ENCODE results near the gene RPL37A. TPM values are rescaled to one million over a fixed set of nuclear protein-coding genes. Genes with fewer than 3 reads are reported as not detected.
A peak's percentile ranks its signal among the peaks of the same experiment; 100 is the strongest.
"Not testable (repeated sequence)": the region's sequence is repeated elsewhere in the genome, so short reads cannot be mapped to it uniquely, and the experiment has no call there.

The RPL37A gene
- total RNA-seq, 1 donor from 2014 or later, result 698 TPM

DNA sequence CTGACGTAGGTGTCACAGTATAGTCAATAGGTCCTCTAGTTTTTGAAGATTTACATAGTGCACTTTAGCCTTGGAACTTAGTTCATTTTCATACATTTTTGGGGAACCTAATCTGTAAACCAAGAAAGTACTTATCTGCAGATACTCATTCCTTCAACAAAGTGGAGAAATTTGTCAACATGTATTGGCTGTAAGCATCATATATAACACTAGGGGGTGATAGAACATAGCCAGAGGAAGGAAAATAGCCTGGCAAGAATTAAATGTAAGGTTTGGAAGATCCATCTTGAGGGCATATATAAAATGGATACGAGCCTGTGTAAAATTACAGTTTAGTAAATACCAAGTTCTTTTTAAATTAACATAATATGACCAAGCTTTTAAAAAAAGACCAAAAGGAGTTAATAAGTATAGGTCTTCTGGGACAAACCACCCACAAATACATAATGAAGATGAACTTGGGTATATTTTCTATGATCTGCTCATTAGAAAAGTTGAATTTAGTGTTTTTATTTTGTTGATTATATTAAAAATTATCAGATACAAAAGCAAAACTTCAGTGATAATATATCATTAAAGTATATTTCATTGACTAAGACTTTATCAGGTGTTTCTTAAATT lies 18.2 kb downstream of the RPL37A start:
- no peak for DNase-seq (ENCODE audit: low read depth)

DNA sequence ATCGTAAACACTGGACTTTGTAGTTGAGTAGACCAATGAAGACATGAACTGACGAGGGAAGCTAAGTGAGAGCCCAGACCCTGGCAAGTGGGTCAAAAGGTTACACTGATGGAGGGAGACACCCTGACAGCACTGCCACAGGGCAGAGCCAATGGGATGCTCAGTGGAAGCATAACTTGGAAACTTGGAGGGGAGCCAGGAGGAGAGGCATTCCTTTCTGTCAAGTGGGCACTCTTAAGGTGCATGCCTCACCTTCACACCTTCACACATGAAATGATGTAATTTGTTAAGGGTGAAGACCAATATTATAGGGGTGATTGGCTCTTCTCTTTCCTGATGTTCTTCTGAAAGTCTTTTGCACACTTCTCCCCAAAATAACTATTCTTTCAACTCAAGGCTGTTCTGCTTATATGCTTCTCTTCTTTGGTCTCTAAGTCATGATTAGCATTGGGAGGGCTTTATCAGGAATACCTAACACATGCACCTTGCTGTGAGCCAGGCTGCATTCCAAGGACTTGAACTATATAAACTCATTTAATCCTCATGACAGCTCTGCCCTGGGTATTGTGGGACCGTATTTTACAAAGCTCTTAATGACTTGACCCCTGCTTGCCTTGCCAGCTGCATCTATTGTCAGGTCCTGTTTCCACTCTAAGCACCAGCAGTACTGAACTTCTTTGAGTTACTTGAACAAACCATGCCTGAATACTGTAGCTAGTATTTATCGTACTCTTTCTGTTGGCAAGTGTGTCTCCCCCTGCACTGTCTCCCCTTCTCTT lies 19.0 kb downstream of the RPL37A start:
- DNase-seq (ENCODE audit: low read depth), result no peak

GRCh38 chr2:216518566-216519119 lies 20.0 kb downstream of the RPL37A start:
- DNase-seq (ENCODE audit: low read depth), result not testable (repeated sequence)

- peak; percentile 80 for DNase-seq (ENCODE audit: low read depth)
Observed at GRCh38 chr2:216519154-216519762, 20.6 kb downstream of the RPL37A start.

GRCh38 chr2:216520112-216520511 lies 21.5 kb downstream of the RPL37A start:
- no peak for DNase-seq (ENCODE audit: low read depth)

DNA sequence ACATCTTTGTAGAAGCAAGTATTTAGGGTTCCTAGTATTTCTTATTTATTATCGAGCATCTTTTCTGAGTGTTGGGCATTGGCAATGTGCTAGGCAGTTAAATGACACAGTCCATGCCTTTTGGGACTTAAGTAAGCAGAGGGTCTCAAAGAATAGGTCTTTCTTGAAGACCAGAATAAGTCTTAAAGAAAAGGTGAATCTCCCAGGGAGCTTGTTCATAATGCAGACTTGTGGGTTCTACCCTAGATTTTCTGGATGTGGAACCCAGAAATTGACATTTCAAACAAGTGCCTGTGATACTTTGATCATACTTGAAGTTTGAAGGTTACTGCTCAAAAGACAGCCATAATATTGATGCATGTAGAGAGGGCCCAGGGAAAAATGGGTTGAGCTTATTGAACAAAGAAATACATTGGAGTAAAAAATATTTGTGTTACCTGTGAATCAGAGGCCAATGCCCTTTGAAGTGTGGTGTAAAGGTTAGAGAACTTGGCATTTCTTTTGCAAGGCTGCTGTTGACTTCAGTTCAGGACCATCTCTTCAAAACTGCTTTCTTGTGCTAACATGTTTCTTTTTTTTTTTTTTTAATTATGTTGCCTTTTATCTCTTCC lies 24.4 kb downstream of the RPL37A start:
- DNase-seq (ENCODE audit: low read depth), result no peak

- no peak for DNase-seq (ENCODE audit: low read depth)
Observed at GRCh38 chr2:216525972-216526371, 27.3 kb downstream of the RPL37A start.

- no peak for DNase-seq (ENCODE audit: low read depth)
Observed at GRCh38 chr2:216526939-216527338, 28.3 kb downstream of the RPL37A start.

DNA sequence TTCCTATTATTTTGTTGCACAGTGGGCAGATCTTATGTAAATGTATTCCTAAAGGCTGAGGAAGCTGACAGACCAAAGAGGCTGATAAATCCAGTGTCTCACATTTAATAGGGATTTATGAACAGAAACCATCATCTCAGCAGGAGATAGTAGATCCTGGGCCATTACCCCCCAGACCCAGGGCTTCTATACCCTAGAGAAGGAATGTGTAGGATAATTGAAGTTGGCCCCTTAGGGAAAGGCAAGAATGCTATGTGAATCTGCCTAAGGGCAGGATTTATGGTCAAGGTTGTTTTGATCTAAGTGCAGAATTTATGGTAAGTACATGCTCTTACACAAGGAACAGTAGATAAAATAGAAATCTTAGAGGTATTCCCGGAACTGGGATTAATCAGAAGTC lies 29.0 kb downstream of the RPL37A start:
- no peak for DNase-seq (ENCODE audit: low read depth)

- DNase-seq (ENCODE audit: low read depth), result no peak
Observed at GRCh38 chr2:216532562-216532961, 33.9 kb downstream of the RPL37A start.

GRCh38 chr2:216533609-216534008 lies 35.0 kb downstream of the RPL37A start:
- no peak for DNase-seq (ENCODE audit: low read depth)

DNA sequence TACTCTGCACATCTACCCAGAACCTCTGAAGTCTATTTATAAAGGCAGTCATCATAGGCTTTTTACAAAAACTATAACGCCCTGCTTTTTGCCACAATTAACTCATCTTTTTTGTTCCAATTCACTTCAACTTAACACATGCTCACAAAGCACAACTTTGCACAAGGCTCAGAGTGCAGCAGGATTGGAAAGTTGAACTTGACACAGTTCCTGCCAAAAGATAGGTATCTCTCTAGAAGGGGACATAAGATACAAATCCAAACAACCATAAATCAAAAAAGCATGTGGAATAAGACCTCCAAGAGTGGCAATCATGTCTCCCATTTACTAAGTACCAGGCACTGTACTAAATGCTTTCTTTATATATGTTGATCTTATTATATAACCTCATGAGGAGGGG lies 36.2 kb downstream of the RPL37A start:
- DNase-seq (ENCODE audit: low read depth), result no peak

DNA sequence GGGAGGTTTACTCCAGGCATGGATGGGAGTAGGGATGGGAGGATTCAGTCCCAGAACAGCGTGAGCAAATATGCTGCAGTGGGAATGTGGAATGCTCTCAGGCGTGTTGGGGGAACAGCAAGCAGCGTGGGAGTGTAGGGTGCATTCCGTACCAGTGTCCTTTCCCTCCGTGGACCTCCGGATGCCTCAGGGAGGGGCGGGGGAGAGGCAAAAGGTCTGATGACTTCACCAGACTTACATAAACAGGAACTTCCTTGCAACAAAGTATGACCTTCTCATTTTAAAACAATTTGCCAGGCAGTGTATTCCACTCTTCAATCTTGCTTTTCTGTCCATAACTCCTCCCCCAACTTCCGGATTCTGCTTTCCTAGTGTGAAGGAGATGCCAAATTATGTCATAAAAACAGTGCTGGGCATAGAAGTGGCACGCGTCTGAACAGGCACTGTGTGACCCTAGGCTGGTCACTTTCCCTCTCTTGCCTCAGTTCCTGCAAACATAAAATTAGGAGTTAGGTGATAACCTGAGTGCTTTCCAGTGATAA lies 36.9 kb downstream of the RPL37A start:
- peak; percentile 66 for DNase-seq (ENCODE audit: low read depth)

DNA sequence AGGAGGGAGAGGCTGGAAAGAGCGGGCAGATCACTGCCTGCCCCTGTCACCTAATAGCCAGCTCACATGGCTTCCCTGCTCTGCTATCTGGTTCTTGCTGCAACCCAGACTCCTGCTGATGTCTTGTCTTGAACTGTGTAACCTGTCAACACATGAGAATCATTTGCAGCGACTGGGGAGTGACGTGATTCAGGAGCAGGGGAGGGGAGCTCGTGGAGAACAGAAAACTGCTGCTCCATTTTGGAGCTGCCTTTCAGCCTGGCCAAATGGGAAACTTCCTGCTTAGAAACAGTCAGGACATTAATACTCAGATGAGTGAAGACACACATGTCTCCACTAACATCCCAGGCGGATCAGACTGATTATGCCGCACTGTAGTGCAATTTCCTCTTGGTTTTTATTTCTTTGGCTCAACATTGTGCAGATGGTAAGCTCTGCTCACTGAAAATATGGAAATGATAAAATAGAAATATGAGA lies 38.1 kb downstream of the RPL37A start:
- DNase-seq (ENCODE audit: low read depth), result no peak

DNA sequence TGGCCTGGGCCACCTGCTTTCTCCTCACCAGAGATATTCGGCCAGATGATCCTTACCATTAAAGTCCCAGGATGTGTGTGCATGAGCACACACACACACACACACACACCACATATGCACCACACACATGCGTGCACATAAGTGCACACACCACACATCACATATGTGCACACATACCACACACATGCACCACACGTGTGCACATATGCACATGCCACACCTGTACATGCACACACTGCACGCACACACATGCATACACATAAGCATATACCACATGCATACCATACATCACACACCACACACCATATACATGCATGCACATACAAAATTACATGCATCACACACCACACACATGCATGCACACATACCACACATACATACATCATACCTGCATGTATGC lies 38.7 kb downstream of the RPL37A start:
- no peak for DNase-seq (ENCODE audit: low read depth)

GRCh38 chr2:216538538-216538937 lies 39.9 kb downstream of the RPL37A start:
- no peak for DNase-seq (ENCODE audit: low read depth)

DNA sequence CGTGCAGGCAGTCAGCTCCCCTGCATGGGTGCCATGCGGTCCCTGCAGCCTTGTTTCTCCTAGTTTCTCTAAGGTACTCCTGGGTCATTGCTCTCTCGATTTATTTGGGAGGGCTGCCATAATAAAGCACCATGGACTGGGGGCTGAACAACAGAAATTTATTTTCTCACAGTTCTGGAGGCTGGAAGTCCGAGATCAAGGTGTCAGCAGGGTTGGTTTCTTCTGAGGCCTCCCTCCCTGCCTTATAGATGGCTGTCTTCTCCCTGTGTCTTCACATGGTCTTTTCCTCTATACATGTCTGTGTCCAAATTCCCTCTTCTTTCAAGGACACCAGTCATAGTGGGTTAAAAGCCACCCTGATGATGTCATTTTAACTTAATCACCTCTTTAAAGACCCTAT lies 40.5 kb downstream of the RPL37A start:
- DNase-seq (ENCODE audit: low read depth), result no peak

DNA sequence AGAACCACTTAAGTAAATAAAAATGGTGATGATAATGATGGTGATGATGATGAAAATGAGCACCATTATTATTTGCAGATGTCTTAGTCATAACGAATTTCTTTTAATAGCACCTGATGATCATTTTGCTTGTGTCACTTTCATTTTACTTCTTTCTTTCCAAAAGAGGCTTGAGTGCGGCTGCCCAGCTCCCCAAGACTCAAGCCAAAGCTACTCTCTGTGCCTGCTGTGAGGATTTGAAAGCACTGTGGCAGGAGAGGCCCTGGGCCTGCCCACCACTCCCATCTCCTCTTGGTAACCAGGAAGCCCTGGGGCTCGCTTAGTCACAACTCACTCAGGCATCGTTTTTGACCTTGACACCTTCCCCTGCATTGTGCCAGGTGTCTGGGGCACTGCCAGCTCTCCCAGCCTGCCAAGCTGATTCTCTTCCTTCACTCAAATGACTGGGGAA lies 41.2 kb downstream of the RPL37A start:
- DNase-seq (ENCODE audit: low read depth), result no peak

DNA sequence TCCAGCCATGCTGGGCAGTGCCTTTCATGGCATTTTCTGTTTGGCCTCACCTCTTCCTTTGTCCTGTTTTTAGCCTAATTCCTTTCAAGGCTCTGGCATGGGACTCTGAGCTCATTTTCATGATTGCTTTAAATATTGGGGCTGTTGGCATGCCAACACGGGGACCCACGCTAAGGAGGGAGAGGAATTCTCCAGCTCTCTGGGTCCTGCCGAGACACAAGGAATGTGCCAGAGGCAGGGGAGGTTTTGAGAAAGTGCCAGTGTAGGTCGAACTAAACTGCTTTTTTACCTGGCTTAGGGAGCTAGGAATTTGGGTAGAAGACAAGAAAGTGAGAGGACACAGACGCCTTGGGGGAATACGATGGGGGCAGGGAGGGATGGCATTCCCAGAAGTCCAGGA lies 42.3 kb downstream of the RPL37A start:
- no peak for DNase-seq (ENCODE audit: low read depth)

DNA sequence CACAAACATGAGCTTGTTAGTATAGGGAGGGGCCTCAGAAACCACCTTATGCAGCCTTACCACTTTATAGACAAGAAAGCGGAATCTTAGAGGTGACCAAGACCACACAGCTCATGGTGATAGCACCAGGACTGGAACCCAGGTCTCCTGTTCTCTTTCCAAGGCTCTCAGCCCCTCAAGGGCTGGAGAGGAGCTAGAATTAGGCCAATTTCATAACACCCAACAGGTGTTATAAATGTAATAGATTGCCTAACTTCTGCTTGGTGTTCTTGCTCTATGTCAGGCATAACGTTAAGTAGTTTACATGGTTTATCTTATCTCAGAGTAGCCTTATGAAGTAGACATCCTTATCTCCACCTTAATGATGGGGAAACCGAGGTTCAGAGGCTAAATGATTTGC lies 42.9 kb downstream of the RPL37A start:
- no peak for DNase-seq (ENCODE audit: low read depth)

GRCh38 chr2:216545359-216545758 lies 46.7 kb downstream of the RPL37A start:
- DNase-seq (ENCODE audit: low read depth), result no peak

Data from myocyte (in vitro differentiated cells).